Frontal cortex (tissue), 4 donors: Measurements from ENCODE around the gene PTPN13. TPM values are rescaled to one million over a fixed set of nuclear protein-coding genes. Genes with fewer than 3 reads are reported as not detected.
"Not testable (repeated sequence)": the region's sequence is repeated elsewhere in the genome, so short reads cannot be mapped to it uniquely, and the experiment has no call there.

Experiments used
- DNase-seq, 2 donors: peaks; one replicate each; pipeline ENCODE4 v3.0.0; 2012; ENCODE audit warnings: low spot score in 2 of 2
- FAIRE-seq: peaks from 2 replicates; lab custom pipeline; 2012; peaks lifted over from hg19 to GRCh38; lab: Jason Lieb, UNC
- total RNA-seq: library from RNA; depleted of rRNA; stranded (reverse); fragments of >200 nt; gene quantifications from one replicate; pipeline ENCODE4 v1.2.3, GENCODE V29; 2014
- donor health status: control.
- donor health status: control.
- donor health status: control.

Gene PTPN13
- total RNA-seq, 1 donor from 2014 or later: 55.8 TPM

GRCh38 chr4:86633854-86634253, 39.7 kb downstream of the PTPN13 start:
- DNase-seq: no peak
- FAIRE-seq: no peak

DNA sequence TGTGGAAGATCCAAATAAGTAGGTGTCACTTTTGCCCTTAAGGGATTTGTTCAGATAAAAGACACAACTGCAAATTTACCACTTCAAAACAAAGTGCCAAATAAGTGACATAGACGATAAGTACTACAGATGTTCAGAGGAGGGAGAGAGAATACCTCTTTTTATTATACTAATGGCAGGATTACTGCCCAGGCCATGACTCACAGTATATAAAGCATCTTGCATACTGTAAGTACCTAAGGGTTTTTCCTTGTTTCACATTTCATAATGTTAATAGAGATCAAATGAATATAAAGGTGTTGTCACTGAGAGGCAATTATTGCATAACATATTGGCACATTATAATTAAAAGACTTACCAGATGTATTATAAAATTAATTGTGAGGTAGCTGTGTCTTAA, 46.4 kb downstream of the PTPN13 start:
- no peak for FAIRE-seq

DNA sequence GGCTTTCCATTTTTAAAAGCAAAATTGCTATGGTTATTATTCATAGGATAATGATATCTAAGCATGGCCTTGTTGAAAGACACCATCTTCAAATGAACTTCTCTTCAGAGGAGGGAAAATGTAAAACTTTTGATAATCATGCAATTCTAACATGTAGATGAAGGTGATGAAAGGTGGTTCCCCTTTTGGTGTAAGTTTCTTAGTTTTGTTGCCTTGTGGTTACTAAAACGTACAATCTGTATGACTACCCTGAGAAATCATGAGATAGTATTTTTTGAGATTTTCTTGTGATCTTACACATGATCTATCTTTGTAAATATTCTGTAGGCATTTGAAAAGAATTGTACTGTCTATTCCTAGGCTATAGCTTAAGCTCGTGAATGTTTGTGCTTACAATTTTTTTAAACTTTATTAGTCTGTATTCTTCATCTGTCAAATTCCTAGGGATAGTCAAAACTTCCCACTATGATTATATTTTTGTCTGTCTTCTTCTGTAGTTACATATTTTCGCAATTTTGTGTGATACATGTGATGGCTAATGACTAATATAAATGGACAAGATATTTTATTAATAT, 47.5 kb downstream of the PTPN13 start:
- FAIRE-seq: no peak
- DNase-seq: no peak

More for the DNA sequence above, 46.4 kb downstream of the PTPN13 start:
- no peak for DNase-seq

GRCh38 chr4:86644892-86645291, 50.8 kb downstream of the PTPN13 start:
- no peak for FAIRE-seq

GRCh38 chr4:86652332-86652932, 58.3 kb downstream of the PTPN13 start:
- no peak for DNase-seq
- no peak for FAIRE-seq

More at GRCh38 chr4:86644892-86645291, 50.8 kb downstream of the PTPN13 start:
- DNase-seq: no peak

GRCh38 chr4:86653237-86653865, 59.2 kb downstream of the PTPN13 start:
- DNase-seq: no peak
- no peak for FAIRE-seq

GRCh38 chr4:86656781-86657180, 62.7 kb downstream of the PTPN13 start:
- FAIRE-seq, DNase-seq: not testable (repeated sequence)

- FAIRE-seq (no peak), DNase-seq (no peak)
Observed at GRCh38 chr4:86657382-86657781, 63.3 kb downstream of the PTPN13 start.

- FAIRE-seq (no peak), DNase-seq (no peak)
Observed at GRCh38 chr4:86657910-86658309, 63.8 kb downstream of the PTPN13 start.

DNA sequence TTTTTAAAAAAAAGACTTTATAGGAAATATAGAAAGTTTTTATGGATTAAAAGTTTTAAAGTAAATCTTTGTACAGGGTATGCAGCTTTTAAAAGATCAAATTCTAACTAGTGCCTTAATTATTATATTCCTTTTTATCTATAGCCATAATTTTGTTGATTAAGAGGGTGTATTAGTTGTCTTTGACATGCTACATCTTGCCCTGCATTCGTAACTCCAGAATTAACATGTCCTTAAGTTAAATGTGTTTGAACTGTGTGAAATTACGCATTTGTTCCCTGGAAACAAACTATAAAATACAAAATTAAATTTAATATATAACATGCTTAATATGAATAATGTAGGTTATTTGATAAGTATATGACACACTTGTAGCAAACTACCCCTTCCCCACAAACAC, 66.3 kb downstream of the PTPN13 start:
- no peak for FAIRE-seq
- no peak for DNase-seq

DNA sequence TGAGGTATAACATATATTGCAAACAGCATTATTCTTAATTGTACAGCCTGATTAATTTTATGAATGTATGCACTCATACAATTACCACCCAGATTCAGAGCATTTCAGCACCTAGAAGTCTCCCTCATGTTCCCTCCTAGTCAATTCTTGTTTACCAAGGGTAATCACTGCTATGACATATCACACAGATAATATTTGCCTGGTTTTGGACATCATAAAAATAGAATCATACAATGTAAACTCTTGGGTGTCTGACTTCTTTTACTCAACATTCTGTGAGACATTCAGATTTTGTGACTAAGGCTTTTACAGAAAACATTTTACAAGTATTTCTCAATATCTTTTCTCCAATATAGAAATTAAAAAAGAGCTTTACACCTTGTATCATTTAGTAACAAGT, 66.9 kb downstream of the PTPN13 start:
- FAIRE-seq (no peak), DNase-seq (no peak)

- DNase-seq: no peak
- FAIRE-seq: no peak
Observed at GRCh38 chr4:86661418-86661817, 67.3 kb downstream of the PTPN13 start.

- DNase-seq: no peak
Observed at GRCh38 chr4:86664959-86665358, 70.8 kb downstream of the PTPN13 start.

DNA sequence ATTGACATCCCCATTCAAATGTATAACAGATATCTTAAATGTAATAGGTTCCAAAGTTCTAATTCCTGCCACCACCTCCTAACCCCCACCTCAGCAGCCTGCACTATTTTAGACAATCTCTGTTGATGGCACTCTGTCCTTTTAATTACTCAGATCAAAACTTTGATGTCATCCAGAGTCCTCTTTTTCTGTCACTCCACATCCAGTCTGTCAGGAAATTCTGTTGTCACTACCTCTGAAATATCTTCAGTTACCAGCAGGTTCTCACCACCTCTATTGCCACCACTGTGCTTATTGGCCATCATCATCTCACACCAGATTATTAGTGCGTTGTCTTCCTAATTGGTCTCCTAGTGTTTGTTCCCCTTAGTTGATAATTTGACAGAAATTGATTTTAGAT, 76.2 kb downstream of the PTPN13 start:
- FAIRE-seq (no peak), DNase-seq (no peak)

More at GRCh38 chr4:86664959-86665358, 70.8 kb downstream of the PTPN13 start:
- no peak for FAIRE-seq

DNA sequence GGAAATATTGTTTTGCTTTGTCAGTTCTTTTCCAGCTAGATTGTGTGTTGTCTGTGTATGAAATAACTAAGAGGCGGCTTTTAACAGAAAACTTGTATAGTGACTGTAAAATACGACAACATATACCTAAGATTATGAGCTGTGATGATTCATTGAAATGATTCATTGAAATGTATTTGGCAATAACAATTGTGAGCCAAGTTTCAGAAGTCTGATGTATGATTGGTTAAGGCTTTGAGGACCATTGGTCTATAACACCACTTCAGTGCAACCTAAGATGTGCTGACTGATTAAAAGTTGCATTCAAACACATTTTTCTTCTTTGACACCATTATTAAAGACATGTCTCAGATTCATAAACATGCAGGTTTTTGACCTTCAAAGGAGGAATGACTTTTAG, 76.6 kb downstream of the PTPN13 start:
- FAIRE-seq (no peak), DNase-seq (no peak)

GRCh38 chr4:86675548-86675947, 81.4 kb downstream of the PTPN13 start:
- no peak for DNase-seq
- FAIRE-seq: no peak

- FAIRE-seq: no peak
Observed at GRCh38 chr4:86678796-86679195, 84.7 kb downstream of the PTPN13 start.

GRCh38 chr4:86679441-86679840, 85.3 kb downstream of the PTPN13 start:
- no peak for FAIRE-seq

More at GRCh38 chr4:86678796-86679195, 84.7 kb downstream of the PTPN13 start:
- DNase-seq: no peak

GRCh38 chr4:86683167-86683566, 89.1 kb downstream of the PTPN13 start:
- FAIRE-seq (no peak), DNase-seq (no peak)

More at GRCh38 chr4:86679441-86679840, 85.3 kb downstream of the PTPN13 start:
- no peak for DNase-seq

GRCh38 chr4:86683983-86684382, 89.9 kb downstream of the PTPN13 start:
- no peak for FAIRE-seq
- no peak for DNase-seq

DNA sequence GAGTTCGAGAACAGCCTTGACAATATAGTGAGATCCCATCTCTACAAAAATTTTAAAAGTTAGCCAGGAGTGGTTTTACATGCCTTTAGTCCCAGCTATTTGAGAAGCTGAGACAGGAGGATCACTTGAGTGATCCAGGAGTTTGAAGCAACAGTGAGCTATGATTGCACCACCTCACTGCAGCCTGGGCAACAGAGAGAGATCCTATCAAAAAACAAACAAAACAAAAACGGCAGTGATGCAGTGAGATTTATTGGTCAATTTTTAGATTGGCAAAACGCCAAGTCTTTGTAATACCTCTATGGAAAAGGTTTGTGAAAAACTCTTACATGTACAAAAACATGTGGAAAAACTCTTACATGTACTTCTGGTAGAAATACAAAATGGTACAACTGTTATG, 91.3 kb downstream of the PTPN13 start:
- FAIRE-seq: no peak
- DNase-seq: no peak
